Liver (tissue), 9 donors: ENCODE measurements around the gene PIAS1. TPM values are rescaled to one million over a fixed set of nuclear protein-coding genes. Genes with fewer than 3 reads are reported as not detected.

Experiments
- DNase-seq: peaks from one replicate; pipeline ENCODE4 v3.0.0-alpha.2; 2017; ENCODE audit warnings: low spot score
- H3K27ac ChIP-seq, 2 donors: one replicate each; pipeline ENCODE4 v1.7.0; 2013; ENCODE audit warnings: inconsistent platforms in 2 of 2, low read length in 2 of 2, control low read depth in 1 of 2, low read depth in 1 of 2, mild to moderate bottlenecking in 1 of 2
- H3K27me3 ChIP-seq, 4 donors: one replicate each; pipeline versions ENCODE4 v1.6.1 to v1.7.0; 2013; ENCODE audit warnings: low read length in 3 of 4, inconsistent platforms in 1 of 4, mild to moderate bottlenecking in 1 of 4, moderate library complexity in 1 of 4; ENCODE audit not compliant: control insufficient read depth in 4 of 4, insufficient read depth in 4 of 4
- H3K36me3 ChIP-seq, 4 donors: one replicate each; pipeline versions ENCODE4 v1.6.1 to v1.7.0; 2013; ENCODE audit warnings: low read length in 3 of 4, mild to moderate bottlenecking in 3 of 4, low read depth in 1 of 4, moderate library complexity in 1 of 4; ENCODE audit not compliant: control insufficient read depth in 4 of 4, insufficient read depth in 3 of 4
- H3K4me1 ChIP-seq, 4 donors: one replicate each; pipeline versions ENCODE4 v1.6.1 to v1.7.0; 2013; ENCODE audit warnings: low read length in 3 of 4, mild to moderate bottlenecking in 3 of 4, moderate library complexity in 1 of 4; ENCODE audit not compliant: control insufficient read depth in 4 of 4, insufficient read depth in 4 of 4
- H3K4me3 ChIP-seq, 3 donors: one replicate each; pipeline versions ENCODE4 v1.6.1 to v1.7.0; 2013; ENCODE audit warnings: low read length in 3 of 3, control low read depth in 1 of 3, low read depth in 1 of 3, mild to moderate bottlenecking in 1 of 3
- H3K9ac ChIP-seq, 2 donors: one replicate each; pipeline ENCODE4 v1.7.0; 2013; ENCODE audit warnings: low read length in 2 of 2, mild to moderate bottlenecking in 2 of 2, moderate library complexity in 2 of 2, control low read depth in 1 of 2, low read depth in 1 of 2
- H3K9me3 ChIP-seq, 4 donors: one replicate each; pipeline versions ENCODE4 v1.6.1 to v1.7.0; 2013; ENCODE audit warnings: low read length in 3 of 4; ENCODE audit not compliant: control insufficient read depth in 4 of 4
- EGR1 ChIP-seq, 2 donors: IDR thresholded peaks; 2 replicates each; pipeline ENCODE4 v1.6.1; 2016 to 2018; ENCODE audit warnings: antibody characterized with exemption in 2 of 2, low read depth in 2 of 2
- FOXA1 ChIP-seq: IDR thresholded peaks from 2 replicates; pipeline ENCODE4 v1.6.1; 2016; ENCODE audit warnings: antibody characterized with exemption
- GABPA ChIP-seq, 2 donors: IDR thresholded peaks in 1 of 2; conservative IDR thresholded peaks in 1 of 2; 2 replicates each; pipeline ENCODE4 v1.6.1; 2016; ENCODE audit warnings: antibody characterized with exemption in 2 of 2, mild to moderate bottlenecking in 1 of 2, moderate library complexity in 1 of 2
- HNF4A ChIP-seq, 2 donors: conservative IDR thresholded peaks; 2 replicates each; pipeline ENCODE4 v1.6.1; 2016; ENCODE audit warnings: antibody characterized with exemption in 2 of 2, mild to moderate bottlenecking in 2 of 2
- HNF4G ChIP-seq: IDR thresholded peaks from 2 replicates; pipeline ENCODE4 v1.6.1; 2016; ENCODE audit warnings: antibody characterized with exemption
- RAD21 ChIP-seq, 2 donors: IDR thresholded peaks; 2 replicates each; pipeline ENCODE4 v1.6.1; 2016; ENCODE audit warnings: antibody characterized with exemption in 2 of 2, mild to moderate bottlenecking in 2 of 2
- RXRA ChIP-seq, 2 donors: IDR thresholded peaks; 2 replicates each; pipeline ENCODE4 v1.6.1; 2017 to 2018; ENCODE audit warnings: antibody characterized with exemption in 2 of 2, mild to moderate bottlenecking in 1 of 2
- SP1 ChIP-seq: IDR thresholded peaks from 2 replicates; pipeline ENCODE4 v1.6.1; 2018; ENCODE audit warnings: antibody characterized with exemption, mild to moderate bottlenecking
- TAF1 ChIP-seq: conservative IDR thresholded peaks from 2 replicates; pipeline ENCODE4 v1.6.1; 2016; ENCODE audit warnings: antibody characterized with exemption, mild to moderate bottlenecking
- YY1 ChIP-seq: IDR thresholded peaks from 2 replicates; pipeline ENCODE4 v1.6.1; 2016; ENCODE audit warnings: antibody characterized with exemption, mild to moderate bottlenecking
- ZBTB33 ChIP-seq: IDR thresholded peaks from 2 replicates; pipeline ENCODE4 v1.6.1; 2016; ENCODE audit warnings: antibody characterized with exemption
- WGBS: extraction: QIAGEN DNeasy Blood & Tissue Kit; methylation state at CpG from one replicate; pipeline ENCODE4 v1.1.7; 2013; 5-methylcytosine and 5-hydroxymethylcytosine counted together
- polyA plus RNA-seq, 2 donors: library from polyadenylated mRNA; stranded (reverse) in 1 of 2; unstranded in 1 of 2; fragments of 200-250 nt in 1 of 2; fragments of >200 nt in 1 of 2; fragmentation: Nextera tagmentation in 1 of 2; extraction: Ambion mirVana in 1 of 2; gene quantifications; one replicate each; pipeline versions ENCODE4 v1.2.1 to v1.2.3, GENCODE V29; 2013 to 2015
- total RNA-seq, 2 donors: library from RNA; depleted of rRNA; stranded (reverse); fragments of >200 nt; gene quantifications; one replicate each; pipeline ENCODE4 v1.2.3, GENCODE V29; 2014
- TF ChIP-seq, protein P1 (sequence below): IDR thresholded peaks from 2 replicates; pipeline ENCODE4 v1.6.1; 2016; ENCODE audit warnings: antibody characterized with exemption, mild to moderate bottlenecking
- TF ChIP-seq, protein P2 (sequence below): IDR thresholded peaks from 2 replicates; pipeline ENCODE4 v1.6.1; 2016; ENCODE audit warnings: antibody characterized with exemption
- TF ChIP-seq, protein P3 (sequence below): fragments of 150-350 bp; IDR thresholded peaks from 2 replicates; pipeline ENCODE4 v1.5.1; 2017; ENCODE audit warnings: improper control_type of control experiment, low read depth, low read length; ENCODE audit not compliant: missing input control
- donor health status: healthy.
- donor health status: healthy.
- donor health status: healthy.
- donor health status: healthy.
- donor health status: healthy.

The PIAS1 gene
- total and polyA plus RNA-seq, 4 donors = 5.6 to 18.8 (median 13.2) TPM

- DNase-seq = peak; percentile 88
- H3K4me3 ChIP-seq = peak within 1 kb of the TSS; percentile 66 to 87 (median 87)
- peak within 1 kb of the TSS; percentile 88 to 91 for H3K27ac ChIP-seq
- no peaks in the 10 kb centered on the region for H3K27me3 ChIP-seq
- H3K9ac ChIP-seq = peak within 1 kb of the TSS; percentile 48 to 60
- peaks cover 8 to 26% (median 21%) of the 10 kb centered on the region in 4 donors for H3K4me1 ChIP-seq
- H3K9me3 ChIP-seq = no peaks in the 10 kb centered on the region
- under 1% methylated on average over 82 of the region's 82 CpGs for WGBS
- TF ChIP-seq RXRA (IDR thresholded peaks at IDR 0.05) = peak in 1 of 2 donors; percentile 15
- no peak for TF ChIP-seq ZBTB33
- TF ChIP-seq GABPA (IDR thresholded peaks at IDR 0.05 in 1 of 2, conservative IDR thresholded peaks at IDR 0.05 in 1 of 2) = no peak
- TF ChIP-seq, protein P1, sequence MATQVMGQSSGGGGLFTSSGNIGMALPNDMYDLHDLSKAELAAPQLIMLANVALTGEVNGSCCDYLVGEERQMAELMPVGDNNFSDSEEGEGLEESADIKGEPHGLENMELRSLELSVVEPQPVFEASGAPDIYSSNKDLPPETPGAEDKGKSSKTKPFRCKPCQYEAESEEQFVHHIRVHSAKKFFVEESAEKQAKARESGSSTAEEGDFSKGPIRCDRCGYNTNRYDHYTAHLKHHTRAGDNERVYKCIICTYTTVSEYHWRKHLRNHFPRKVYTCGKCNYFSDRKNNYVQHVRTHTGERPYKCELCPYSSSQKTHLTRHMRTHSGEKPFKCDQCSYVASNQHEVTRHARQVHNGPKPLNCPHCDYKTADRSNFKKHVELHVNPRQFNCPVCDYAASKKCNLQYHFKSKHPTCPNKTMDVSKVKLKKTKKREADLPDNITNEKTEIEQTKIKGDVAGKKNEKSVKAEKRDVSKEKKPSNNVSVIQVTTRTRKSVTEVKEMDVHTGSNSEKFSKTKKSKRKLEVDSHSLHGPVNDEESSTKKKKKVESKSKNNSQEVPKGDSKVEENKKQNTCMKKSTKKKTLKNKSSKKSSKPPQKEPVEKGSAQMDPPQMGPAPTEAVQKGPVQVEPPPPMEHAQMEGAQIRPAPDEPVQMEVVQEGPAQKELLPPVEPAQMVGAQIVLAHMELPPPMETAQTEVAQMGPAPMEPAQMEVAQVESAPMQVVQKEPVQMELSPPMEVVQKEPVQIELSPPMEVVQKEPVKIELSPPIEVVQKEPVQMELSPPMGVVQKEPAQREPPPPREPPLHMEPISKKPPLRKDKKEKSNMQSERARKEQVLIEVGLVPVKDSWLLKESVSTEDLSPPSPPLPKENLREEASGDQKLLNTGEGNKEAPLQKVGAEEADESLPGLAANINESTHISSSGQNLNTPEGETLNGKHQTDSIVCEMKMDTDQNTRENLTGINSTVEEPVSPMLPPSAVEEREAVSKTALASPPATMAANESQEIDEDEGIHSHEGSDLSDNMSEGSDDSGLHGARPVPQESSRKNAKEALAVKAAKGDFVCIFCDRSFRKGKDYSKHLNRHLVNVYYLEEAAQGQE = no peak
- TF ChIP-seq, protein P2, sequence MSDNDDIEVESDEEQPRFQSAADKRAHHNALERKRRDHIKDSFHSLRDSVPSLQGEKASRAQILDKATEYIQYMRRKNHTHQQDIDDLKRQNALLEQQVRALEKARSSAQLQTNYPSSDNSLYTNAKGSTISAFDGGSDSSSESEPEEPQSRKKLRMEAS = peak; percentile 13
- no peak for TF ChIP-seq FOXA1
- no peak for TF ChIP-seq TAF1
- no peak for TF ChIP-seq HNF4G
- peak; percentile 36 for TF ChIP-seq SP1
- TF ChIP-seq RAD21 (IDR thresholded peaks at IDR 0.05) = no peak
- TF ChIP-seq HNF4A (conservative IDR thresholded peaks at IDR 0.05) = peak in 1 of 2 donors; percentile 19
- TF ChIP-seq YY1 = no peak
- TF ChIP-seq, protein P3, sequence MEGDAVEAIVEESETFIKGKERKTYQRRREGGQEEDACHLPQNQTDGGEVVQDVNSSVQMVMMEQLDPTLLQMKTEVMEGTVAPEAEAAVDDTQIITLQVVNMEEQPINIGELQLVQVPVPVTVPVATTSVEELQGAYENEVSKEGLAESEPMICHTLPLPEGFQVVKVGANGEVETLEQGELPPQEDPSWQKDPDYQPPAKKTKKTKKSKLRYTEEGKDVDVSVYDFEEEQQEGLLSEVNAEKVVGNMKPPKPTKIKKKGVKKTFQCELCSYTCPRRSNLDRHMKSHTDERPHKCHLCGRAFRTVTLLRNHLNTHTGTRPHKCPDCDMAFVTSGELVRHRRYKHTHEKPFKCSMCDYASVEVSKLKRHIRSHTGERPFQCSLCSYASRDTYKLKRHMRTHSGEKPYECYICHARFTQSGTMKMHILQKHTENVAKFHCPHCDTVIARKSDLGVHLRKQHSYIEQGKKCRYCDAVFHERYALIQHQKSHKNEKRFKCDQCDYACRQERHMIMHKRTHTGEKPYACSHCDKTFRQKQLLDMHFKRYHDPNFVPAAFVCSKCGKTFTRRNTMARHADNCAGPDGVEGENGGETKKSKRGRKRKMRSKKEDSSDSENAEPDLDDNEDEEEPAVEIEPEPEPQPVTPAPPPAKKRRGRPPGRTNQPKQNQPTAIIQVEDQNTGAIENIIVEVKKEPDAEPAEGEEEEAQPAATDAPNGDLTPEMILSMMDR = no peak
- no peak for TF ChIP-seq EGR1 (IDR thresholded peaks at IDR 0.05; ENCODE audit: low read depth in 2 of 2)
- H3K36me3 ChIP-seq = no peaks in the 10 kb centered on the region
These were observed 175.5 kb downstream of the PIAS1 start, which contains the start of gene CLN6 for GRCh38 chr15:68229386-68230156. Gene CLN6, minus strand, starts transcription at chr15:68229728. Its CDS starts 144 bp downstream, at chr15:68229584.
